ENCODE data around the gene FRMD4A. TPM values are rescaled to one million over a fixed set of nuclear protein-coding genes. Genes with fewer than 3 reads are reported as not detected.

FRMD4A gene
- total RNA-seq, 2 donors from 2014 or later, result 22.3 to 22.4 TPM

- peaks cover 3% of the 10 kb centered on the region for H3K4me1 Mint-ChIP-seq
- H3K4me3 Mint-ChIP-seq, result no peak overlapping the region
- TF ChIP-seq CTCF (conservative IDR thresholded peaks at IDR 0.05), result no peak
- Histone ChIP-seq H3K4me1 (ENCODE audit: control insufficient read depth, insufficient read depth, low read length) (peaks cover 6% of the 10 kb centered on the region), H3K27me3 (ENCODE audit: control insufficient read depth, insufficient read depth, low read length, poor library complexity, severe bottlenecking) (no peaks in the 10 kb centered on the region), H3K9me3 (ENCODE audit: control insufficient read depth, low read length) (peaks cover 7% of the 10 kb centered on the region), H3K4me3 (ENCODE audit: low read length) (no peak overlapping the region), H3K36me3 (ENCODE audit: control insufficient read depth, insufficient read depth, low read length) (no peaks in the 10 kb centered on the region), H3K27ac (ENCODE audit: low read depth, low read length) (peak overlapping the region; percentile 58), H3K9ac (ENCODE audit: extremely low read depth, low read length, poor library complexity, severe bottlenecking) (no peak overlapping the region)
- no peak overlapping the region for H3K27ac Mint-ChIP-seq
- no peak for DNase-seq
- H3K27me3 Mint-ChIP-seq (ENCODE audit: insufficient read depth), result no peaks in the 10 kb centered on the region
- H3K36me3 Mint-ChIP-seq (ENCODE audit: low read depth), result no peaks in the 10 kb centered on the region
- peaks cover 4% of the 10 kb centered on the region for H3K9me3 Mint-ChIP-seq
- 92 to 95% methylated on average over 15 of the region's 15 CpGs for WGBS, 2 experiments (ENCODE audit: insufficient coverage in 1 of 2, insufficient read length in 1 of 2)
Observed at GRCh38 chr10:14262836-14263425, 67.8 kb downstream of the FRMD4A start.

GRCh38 chr10:14261336-14261735 lies 69.4 kb downstream of the FRMD4A start:
- Mint-ChIP-seq H3K4me3 (no peak overlapping the region), H3K27ac (no peak overlapping the region), H3K36me3 (ENCODE audit: low read depth) (no peaks in the 10 kb centered on the region), H3K27me3 (ENCODE audit: insufficient read depth) (no peaks in the 10 kb centered on the region), H3K4me1 (peaks cover 3% of the 10 kb centered on the region), H3K9me3 (peaks cover 4% of the 10 kb centered on the region)
- no peak for TF ChIP-seq CTCF (conservative IDR thresholded peaks at IDR 0.05)
- no peak overlapping the region for H3K9ac ChIP-seq (ENCODE audit: extremely low read depth, low read length, poor library complexity, severe bottlenecking)
- DNase-seq, result no peak
- H3K9me3 ChIP-seq (ENCODE audit: control insufficient read depth, low read length), result peaks cover 7% of the 10 kb centered on the region
- H3K4me3 ChIP-seq (ENCODE audit: low read length), result no peak overlapping the region
- no peaks in the 10 kb centered on the region for H3K27me3 ChIP-seq (ENCODE audit: control insufficient read depth, insufficient read depth, low read length, poor library complexity, severe bottlenecking)
- WGBS, 2 experiments (ENCODE audit: insufficient coverage in 1 of 2, insufficient read length in 1 of 2), result 83 to 91% methylated on average over 2 of the region's 2 CpGs
- H3K27ac ChIP-seq (ENCODE audit: low read depth, low read length), result no peak overlapping the region
- H3K4me1 ChIP-seq (ENCODE audit: control insufficient read depth, insufficient read depth, low read length), result peaks cover 6% of the 10 kb centered on the region
- no peaks in the 10 kb centered on the region for H3K36me3 ChIP-seq (ENCODE audit: control insufficient read depth, insufficient read depth, low read length)

GRCh38 chr10:14259696-14260566 lies 70.8 kb downstream of the FRMD4A start:
- Mint-ChIP-seq H3K36me3 (ENCODE audit: low read depth) (no peaks in the 10 kb centered on the region), H3K4me3 (no peak overlapping the region), H3K4me1 (no peaks in the 10 kb centered on the region), H3K27ac (no peak overlapping the region), H3K9me3 (peaks cover 4% of the 10 kb centered on the region), H3K27me3 (ENCODE audit: insufficient read depth) (no peaks in the 10 kb centered on the region)
- Histone ChIP-seq H3K4me3 (ENCODE audit: low read length) (no peak overlapping the region), H3K9ac (ENCODE audit: extremely low read depth, low read length, poor library complexity, severe bottlenecking) (no peak overlapping the region), H3K36me3 (ENCODE audit: control insufficient read depth, insufficient read depth, low read length) (no peaks in the 10 kb centered on the region), H3K27ac (ENCODE audit: low read depth, low read length) (peak overlapping the region; percentile 92), H3K9me3 (ENCODE audit: control insufficient read depth, low read length) (peaks cover 7% of the 10 kb centered on the region), H3K4me1 (ENCODE audit: control insufficient read depth, insufficient read depth, low read length) (peaks cover 3% of the 10 kb centered on the region), H3K27me3 (ENCODE audit: control insufficient read depth, insufficient read depth, low read length, poor library complexity, severe bottlenecking) (no peaks in the 10 kb centered on the region)
- no peak for TF ChIP-seq CTCF (conservative IDR thresholded peaks at IDR 0.05)
- DNase-seq, result no peak
- 77 to 90% methylated on average over 3 to 7 of the region's 7 CpGs for WGBS, 2 experiments (ENCODE audit: insufficient coverage in 1 of 2, insufficient read length in 1 of 2)

Measured in endodermal cell (in vitro differentiated cells).